ENCODE measurements around the gene ALDH1A2.

The ALDH1A2 gene

DNA sequence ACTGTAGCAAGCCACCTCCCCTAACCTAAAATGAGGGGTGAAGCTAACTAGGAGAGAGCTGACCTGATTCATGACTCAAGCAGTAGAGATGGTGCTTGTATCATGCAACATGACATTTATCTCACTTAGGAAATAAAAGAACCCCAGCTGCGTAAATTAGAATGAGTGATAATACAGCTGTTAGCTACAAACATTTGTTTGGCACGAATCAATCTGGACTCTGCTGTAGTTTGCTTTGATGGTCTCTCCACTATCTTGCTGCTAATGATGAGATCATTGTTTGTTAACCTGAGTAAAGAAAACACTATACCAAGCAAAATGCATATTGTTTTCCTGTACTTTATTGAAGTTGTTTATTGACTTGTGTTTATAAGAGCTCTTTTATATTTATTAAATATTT is 92.6 kb downstream of the ALDH1A2 start:
- Histone ChIP-seq H3K4me1 (ENCODE audit: control insufficient read depth, insufficient read depth, low read length) (no peaks in the 10 kb centered on the region), H3K9me3 (ENCODE audit: control insufficient read depth, insufficient read depth, low read length) (no peaks in the 10 kb centered on the region), H3K4me3 (ENCODE audit: low read depth, low read length) (no peak overlapping the region), H3K9ac (ENCODE audit: low read depth, low read length) (no peak overlapping the region), H3K27me3 (ENCODE audit: control insufficient read depth, insufficient read depth, low read length) (no peaks in the 10 kb centered on the region), H3K36me3 (ENCODE audit: control insufficient read depth, insufficient read depth, low read length) (no peaks in the 10 kb centered on the region)

DNA sequence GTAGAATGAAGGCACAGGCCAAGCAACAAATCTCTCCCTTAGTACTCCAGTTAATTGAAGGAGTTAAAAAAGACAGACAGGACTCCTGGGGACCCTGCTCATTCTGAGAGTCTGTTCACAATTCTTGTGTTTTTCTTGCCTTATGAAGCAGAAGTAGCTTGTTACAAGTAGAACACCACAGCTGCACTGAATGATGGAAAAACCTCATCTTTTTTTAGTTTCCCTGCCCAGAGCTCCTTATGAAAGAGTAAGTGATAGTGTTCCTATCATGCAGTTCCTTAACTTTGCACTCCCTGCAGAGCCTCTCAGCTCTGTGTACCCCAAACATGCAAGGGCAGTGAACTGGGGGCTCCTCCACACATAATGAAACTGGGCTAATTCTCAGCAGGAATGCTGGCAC is 95.5 kb downstream of the ALDH1A2 start:
- Histone ChIP-seq H3K27me3 (ENCODE audit: control insufficient read depth, insufficient read depth, low read length) (no peaks in the 10 kb centered on the region), H3K4me1 (ENCODE audit: control insufficient read depth, insufficient read depth, low read length) (no peaks in the 10 kb centered on the region), H3K36me3 (ENCODE audit: control insufficient read depth, insufficient read depth, low read length) (no peaks in the 10 kb centered on the region), H3K9ac (ENCODE audit: low read depth, low read length) (no peak overlapping the region), H3K9me3 (ENCODE audit: control insufficient read depth, insufficient read depth, low read length) (no peaks in the 10 kb centered on the region), H3K4me3 (ENCODE audit: low read depth, low read length) (no peak overlapping the region)

DNA sequence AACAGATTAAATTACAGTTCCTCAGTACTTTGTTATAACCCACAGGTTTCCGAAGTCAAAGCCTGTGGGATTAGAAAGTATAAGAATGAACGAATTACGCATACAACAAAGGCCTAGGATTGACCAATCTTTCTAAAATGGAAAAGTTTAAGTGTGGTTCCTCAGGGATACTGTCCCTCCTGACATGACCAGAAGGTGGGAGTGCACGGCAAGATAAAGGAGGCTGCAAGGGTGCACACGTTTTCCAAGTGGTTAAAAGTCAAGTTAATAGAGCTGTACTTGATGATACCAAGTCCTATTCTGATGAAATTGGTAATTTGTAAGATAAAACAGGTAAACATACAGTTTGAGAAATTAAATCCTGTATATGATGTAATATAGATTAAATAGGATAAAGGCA is 96.2 kb downstream of the ALDH1A2 start:
- Histone ChIP-seq H3K9me3 (ENCODE audit: control insufficient read depth, insufficient read depth, low read length) (no peaks in the 10 kb centered on the region), H3K9ac (ENCODE audit: low read depth, low read length) (no peak overlapping the region), H3K36me3 (ENCODE audit: control insufficient read depth, insufficient read depth, low read length) (no peaks in the 10 kb centered on the region), H3K4me1 (ENCODE audit: control insufficient read depth, insufficient read depth, low read length) (no peaks in the 10 kb centered on the region), H3K27me3 (ENCODE audit: control insufficient read depth, insufficient read depth, low read length) (no peaks in the 10 kb centered on the region), H3K4me3 (ENCODE audit: low read depth, low read length) (no peak overlapping the region)

DNA sequence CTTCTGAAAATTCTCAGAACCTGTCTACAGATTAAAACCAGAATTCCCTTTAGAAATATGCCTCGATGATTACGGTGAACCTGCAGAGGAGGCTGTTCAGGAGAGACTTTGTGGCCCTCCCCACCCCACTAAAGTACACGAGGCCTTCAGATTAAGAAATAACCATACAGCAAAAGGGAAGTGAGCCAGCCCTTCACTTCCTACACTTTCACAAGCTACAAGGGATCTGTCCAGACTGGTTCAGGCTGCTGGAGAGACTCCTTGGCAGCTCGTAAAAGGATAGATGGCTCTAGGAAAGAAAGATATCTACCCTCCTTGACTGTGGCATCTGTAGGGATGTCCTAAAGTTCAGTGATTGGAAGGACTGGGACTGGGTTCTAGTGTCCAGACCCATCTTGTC is 102.6 kb downstream of the ALDH1A2 start:
- H3K4me1 ChIP-seq (ENCODE audit: control insufficient read depth, insufficient read depth, low read length), result no peaks in the 10 kb centered on the region
- H3K27me3 ChIP-seq (ENCODE audit: control insufficient read depth, insufficient read depth, low read length), result no peaks in the 10 kb centered on the region
- H3K9ac ChIP-seq (ENCODE audit: low read depth, low read length), result no peak overlapping the region
- H3K36me3 ChIP-seq (ENCODE audit: control insufficient read depth, insufficient read depth, low read length), result no peaks in the 10 kb centered on the region
- H3K4me3 ChIP-seq (ENCODE audit: low read depth, low read length), result no peak overlapping the region
- H3K9me3 ChIP-seq (ENCODE audit: control insufficient read depth, insufficient read depth, low read length), result no peaks in the 10 kb centered on the region

DNA sequence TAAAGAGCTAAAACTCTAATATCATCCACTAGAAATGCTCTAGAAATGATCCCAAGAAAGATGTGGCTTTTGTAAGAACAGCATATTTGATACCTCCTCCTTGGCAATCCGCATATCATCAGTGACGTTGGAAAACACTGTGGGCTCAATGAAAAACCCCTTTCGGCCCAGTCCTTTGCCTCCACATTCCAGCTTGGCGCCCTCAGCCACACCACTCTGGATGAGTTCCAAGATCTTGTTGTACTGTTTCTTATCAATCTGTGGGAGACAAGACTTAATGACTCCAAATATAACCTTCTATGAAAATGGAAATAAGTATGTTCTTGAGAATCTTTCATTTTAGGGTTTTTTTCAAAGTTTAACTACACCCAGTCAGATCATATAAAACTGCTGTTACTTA is 103.6 kb downstream of the ALDH1A2 start:
- Histone ChIP-seq H3K36me3 (ENCODE audit: control insufficient read depth, insufficient read depth, low read length) (no peaks in the 10 kb centered on the region), H3K4me1 (ENCODE audit: control insufficient read depth, insufficient read depth, low read length) (no peaks in the 10 kb centered on the region), H3K9me3 (ENCODE audit: control insufficient read depth, insufficient read depth, low read length) (no peaks in the 10 kb centered on the region), H3K9ac (ENCODE audit: low read depth, low read length) (no peak overlapping the region), H3K4me3 (ENCODE audit: low read depth, low read length) (no peak overlapping the region), H3K27me3 (ENCODE audit: control insufficient read depth, insufficient read depth, low read length) (no peaks in the 10 kb centered on the region)

DNA sequence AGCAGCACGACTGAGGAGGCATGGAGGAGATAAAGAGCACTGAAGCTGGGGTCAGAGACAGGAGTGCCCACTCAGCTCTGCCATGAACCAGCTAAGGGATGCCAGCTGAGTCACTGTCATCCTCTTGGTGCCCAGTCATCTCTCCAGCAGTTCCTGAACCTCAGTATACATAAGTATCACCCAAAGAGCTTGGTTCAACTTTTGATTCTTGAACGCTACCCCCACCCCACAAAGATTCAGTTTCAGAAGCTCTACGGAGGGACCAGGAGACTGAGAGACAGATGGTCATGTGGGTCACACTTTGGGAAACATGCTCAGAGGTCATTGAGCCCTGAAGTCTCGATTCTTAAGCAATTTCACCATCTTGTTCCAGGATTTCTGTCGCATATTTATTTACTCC is 108.4 kb downstream of the ALDH1A2 start:
- Histone ChIP-seq H3K27me3 (ENCODE audit: control insufficient read depth, insufficient read depth, low read length) (no peaks in the 10 kb centered on the region), H3K4me3 (ENCODE audit: low read depth, low read length) (no peak overlapping the region), H3K9me3 (ENCODE audit: control insufficient read depth, insufficient read depth, low read length) (no peaks in the 10 kb centered on the region), H3K36me3 (ENCODE audit: control insufficient read depth, insufficient read depth, low read length) (no peaks in the 10 kb centered on the region), H3K9ac (ENCODE audit: low read depth, low read length) (no peak overlapping the region), H3K4me1 (ENCODE audit: control insufficient read depth, insufficient read depth, low read length) (no peaks in the 10 kb centered on the region)

DNA sequence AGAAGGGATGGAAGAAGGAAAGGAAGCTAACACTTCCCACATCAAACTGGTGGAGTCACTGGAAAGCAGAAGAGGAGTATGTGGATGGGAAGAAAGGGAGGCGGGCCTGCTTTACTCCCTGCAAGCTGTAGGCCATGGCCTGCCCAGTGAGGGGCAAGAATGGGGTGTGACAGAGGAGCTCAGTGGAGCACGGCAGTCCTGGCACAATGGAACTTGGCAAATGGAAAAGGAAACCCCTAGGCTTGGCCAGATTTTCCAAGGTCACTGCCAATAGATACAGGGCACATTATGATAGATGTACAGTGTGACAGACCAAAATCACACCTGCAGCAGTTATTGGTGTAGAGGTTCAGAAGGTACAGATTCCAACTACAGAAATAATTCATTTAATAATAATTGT is 111.6 kb downstream of the ALDH1A2 start:
- H3K27me3 ChIP-seq (ENCODE audit: control insufficient read depth, insufficient read depth, low read length), result no peaks in the 10 kb centered on the region
- H3K9ac ChIP-seq (ENCODE audit: low read depth, low read length), result no peak overlapping the region

DNA sequence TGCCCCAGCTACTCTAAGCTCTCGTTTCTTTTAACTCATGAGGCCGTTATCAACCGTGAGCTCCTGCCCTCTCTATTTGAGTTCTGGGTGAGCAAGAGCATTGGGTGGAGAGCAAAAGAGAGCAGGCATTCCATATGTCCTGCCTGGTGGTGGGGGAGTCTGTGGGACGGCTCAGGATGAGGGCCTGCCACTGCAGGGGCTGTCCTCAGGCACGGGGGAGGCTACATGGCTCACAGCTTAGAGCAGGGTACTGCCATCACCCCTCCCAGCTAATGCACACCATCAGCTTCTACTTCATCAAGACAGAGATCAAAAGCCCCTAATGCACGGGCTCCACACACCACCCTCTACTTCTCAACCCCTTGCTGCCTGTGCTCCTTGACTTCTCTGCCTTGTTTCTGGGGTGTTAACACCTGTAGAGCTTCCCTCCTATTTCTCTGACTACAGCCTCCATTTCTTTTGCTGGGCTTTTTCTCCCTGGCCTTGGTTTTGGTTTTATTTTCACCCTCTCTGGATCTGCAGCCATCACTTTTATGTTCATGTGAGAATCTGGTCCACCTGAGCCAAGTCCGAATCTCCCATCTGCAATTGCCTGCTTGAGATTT is 114.1 kb downstream of the ALDH1A2 start:
- Histone ChIP-seq H3K4me3 (ENCODE audit: low read depth, low read length) (no peak overlapping the region), H3K9me3 (ENCODE audit: control insufficient read depth, insufficient read depth, low read length) (no peaks in the 10 kb centered on the region), H3K36me3 (ENCODE audit: control insufficient read depth, insufficient read depth, low read length) (no peaks in the 10 kb centered on the region), H3K4me1 (ENCODE audit: control insufficient read depth, insufficient read depth, low read length) (no peaks in the 10 kb centered on the region), H3K27me3 (ENCODE audit: control insufficient read depth, insufficient read depth, low read length) (no peaks in the 10 kb centered on the region), H3K9ac (ENCODE audit: low read depth, low read length) (no peak overlapping the region)

More for the DNA sequence above, 111.6 kb downstream of the ALDH1A2 start:
- H3K4me3 ChIP-seq (ENCODE audit: low read depth, low read length), result no peak overlapping the region
- H3K4me1 ChIP-seq (ENCODE audit: control insufficient read depth, insufficient read depth, low read length), result no peaks in the 10 kb centered on the region
- H3K9me3 ChIP-seq (ENCODE audit: control insufficient read depth, insufficient read depth, low read length), result no peaks in the 10 kb centered on the region
- no peaks in the 10 kb centered on the region for H3K36me3 ChIP-seq (ENCODE audit: control insufficient read depth, insufficient read depth, low read length)

DNA sequence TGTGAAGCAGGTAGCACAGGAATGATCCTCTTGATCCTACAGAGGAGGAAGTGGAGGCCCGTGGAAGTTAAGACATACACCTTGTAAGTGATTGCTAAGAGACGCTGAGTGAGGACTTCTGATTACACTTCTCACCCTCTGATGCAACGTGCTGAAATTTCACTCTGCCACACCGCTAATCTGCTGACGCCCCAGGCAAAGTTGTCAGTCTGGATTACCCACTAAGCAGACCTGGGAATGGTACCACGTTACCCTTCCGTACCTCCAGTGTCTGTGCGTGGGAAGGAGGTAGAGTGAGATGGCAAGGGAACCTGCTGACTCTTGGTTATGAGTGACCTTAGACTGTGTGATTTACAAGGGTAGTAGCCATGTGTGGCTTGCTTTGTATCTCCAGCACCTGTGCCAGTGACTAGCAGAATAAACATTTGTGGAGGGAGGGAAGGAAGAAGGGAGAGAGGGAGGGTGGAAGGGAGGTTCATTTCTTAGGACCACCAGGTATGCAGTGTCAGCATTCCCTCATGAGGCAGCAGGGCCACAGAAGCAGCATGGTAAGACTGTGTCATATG is 115.0 kb downstream of the ALDH1A2 start:
- H3K27me3 ChIP-seq (ENCODE audit: control insufficient read depth, insufficient read depth, low read length), result no peaks in the 10 kb centered on the region
- no peaks in the 10 kb centered on the region for H3K9me3 ChIP-seq (ENCODE audit: control insufficient read depth, insufficient read depth, low read length)
- H3K9ac ChIP-seq (ENCODE audit: low read depth, low read length), result no peak overlapping the region
- H3K4me3 ChIP-seq (ENCODE audit: low read depth, low read length), result no peak overlapping the region
- H3K4me1 ChIP-seq (ENCODE audit: control insufficient read depth, insufficient read depth, low read length), result no peaks in the 10 kb centered on the region
- no peaks in the 10 kb centered on the region for H3K36me3 ChIP-seq (ENCODE audit: control insufficient read depth, insufficient read depth, low read length)

DNA sequence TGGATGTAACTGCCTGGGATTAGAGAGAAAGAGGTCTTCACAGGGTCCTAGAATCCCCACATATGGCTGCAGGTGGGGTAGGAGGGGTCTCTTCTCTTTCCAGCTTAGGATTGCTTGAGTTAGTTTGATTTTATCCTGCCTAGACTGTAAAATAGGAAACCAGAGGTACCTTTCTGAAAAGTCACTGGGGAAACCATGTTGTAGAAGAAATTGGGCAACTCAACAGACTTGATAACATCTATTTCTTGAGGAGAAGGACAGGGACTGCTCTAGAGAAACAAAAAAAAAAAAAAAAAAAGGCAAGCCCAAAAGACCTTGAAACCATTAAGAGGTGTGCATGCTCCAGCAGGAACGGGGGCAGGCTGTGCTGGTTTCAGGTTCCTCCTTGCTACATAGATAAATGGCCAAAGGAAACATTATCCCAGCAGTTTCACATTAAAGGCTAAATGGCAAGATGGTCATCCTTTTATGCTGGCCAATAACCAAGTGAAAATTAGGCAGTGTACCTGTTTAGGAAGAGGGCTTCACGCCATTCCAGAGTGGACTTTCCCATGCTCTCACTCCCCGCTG is 116.1 kb downstream of the ALDH1A2 start:
- Histone ChIP-seq H3K4me3 (ENCODE audit: low read depth, low read length) (no peak overlapping the region), H3K4me1 (ENCODE audit: control insufficient read depth, insufficient read depth, low read length) (no peaks in the 10 kb centered on the region), H3K9ac (ENCODE audit: low read depth, low read length) (no peak overlapping the region), H3K27me3 (ENCODE audit: control insufficient read depth, insufficient read depth, low read length) (no peaks in the 10 kb centered on the region), H3K9me3 (ENCODE audit: control insufficient read depth, insufficient read depth, low read length) (no peaks in the 10 kb centered on the region), H3K36me3 (ENCODE audit: control insufficient read depth, insufficient read depth, low read length) (no peaks in the 10 kb centered on the region)

DNA sequence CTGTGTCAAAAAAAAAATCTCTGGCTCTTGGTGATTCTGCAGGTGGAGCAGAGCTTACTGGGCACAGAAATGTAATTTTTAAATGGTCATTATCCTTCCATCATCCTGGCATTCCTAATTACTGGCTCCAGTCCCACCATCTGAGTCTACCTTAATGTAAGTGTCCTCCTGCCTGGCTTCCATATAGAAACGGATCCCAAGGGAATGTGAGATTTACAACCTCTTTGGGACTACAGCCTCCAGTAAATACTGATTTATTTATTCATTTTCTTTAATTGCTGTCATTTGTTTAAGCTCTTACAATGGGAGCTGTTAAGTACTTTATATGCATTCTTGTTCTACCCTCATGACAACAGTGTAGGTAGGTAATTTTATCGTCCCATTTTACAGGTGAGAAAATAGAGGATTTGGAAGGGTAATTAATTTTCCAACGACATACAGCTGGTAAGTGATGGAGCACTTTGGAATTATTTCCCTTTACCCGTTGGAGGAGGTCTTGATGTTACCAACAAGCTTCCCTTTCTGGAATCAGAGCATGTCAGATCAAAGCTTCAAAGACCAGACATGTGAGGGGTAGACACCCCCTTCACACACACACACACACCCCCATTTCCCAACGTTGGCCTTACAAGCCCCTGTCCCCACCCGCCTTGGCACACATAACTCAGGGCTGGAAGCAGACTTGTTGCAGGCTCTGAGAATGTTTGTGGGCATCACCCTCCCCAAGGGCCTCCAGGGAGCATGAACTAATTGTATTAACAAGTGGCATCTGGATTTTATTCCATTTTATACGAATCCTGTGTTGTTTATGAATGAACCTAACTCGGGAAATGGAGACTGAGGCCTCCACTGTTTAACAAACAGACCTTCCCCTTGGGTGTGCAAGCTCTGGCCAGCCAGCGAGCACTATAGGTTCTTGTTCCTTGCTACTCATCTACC is 116.9 kb downstream of the ALDH1A2 start:
- H3K36me3 ChIP-seq (ENCODE audit: control insufficient read depth, insufficient read depth, low read length), result no peaks in the 10 kb centered on the region
- H3K4me3 ChIP-seq (ENCODE audit: low read depth, low read length), result no peak overlapping the region
- H3K9ac ChIP-seq (ENCODE audit: low read depth, low read length), result no peak overlapping the region
- no peaks in the 10 kb centered on the region for H3K27me3 ChIP-seq (ENCODE audit: control insufficient read depth, insufficient read depth, low read length)
- no peaks in the 10 kb centered on the region for H3K4me1 ChIP-seq (ENCODE audit: control insufficient read depth, insufficient read depth, low read length)
- no peaks in the 10 kb centered on the region for H3K9me3 ChIP-seq (ENCODE audit: control insufficient read depth, insufficient read depth, low read length)
